Pancreas (tissue), 10 donors: ENCODE measurements around the gene HNF1B. TPM values are rescaled to one million over a fixed set of nuclear protein-coding genes. Genes with fewer than 3 reads are reported as not detected.

ENCODE experiments used
- ATAC-seq, 4 donors: fragments of 200-7000 bp; cut with Tn5 transposase; one replicate each; pipeline versions ENCODE4 v1.8.0 to v1.9.1; 2020; ENCODE audit warnings: mild to moderate bottlenecking in 4 of 4, moderate library complexity in 4 of 4
- DNase-seq, 6 donors: peaks; one replicate each; pipeline ENCODE4 v3.0.0-alpha.2; 2020
- FAIRE-seq: peaks from 2 replicates; lab custom pipeline; 2012; peaks lifted over from hg19 to GRCh38; lab: Jason Lieb, UNC
- H3K27ac ChIP-seq, 4 donors: fragments of 200-600 bp; sonication (generic); 1 replicate in 3 of 4; 2 replicates in 1 of 4; pipeline versions ENCODE4 v1.5.0 to v1.8.0; 2020
- H3K27me3 ChIP-seq, 4 donors: fragments of 200-600 bp; one replicate each; pipeline ENCODE4 v1.8.0; 2021
- H3K36me3 ChIP-seq, 3 donors: fragments of 200-600 bp; sonication (generic) in 1 of 3; one replicate each; pipeline versions ENCODE4 v1.5.0 to v1.8.0; 2020 to 2021
- H3K4me1 ChIP-seq, 3 donors: fragments of 200-600 bp; one replicate each; pipeline ENCODE4 v1.8.0; 2021
- H3K4me3 ChIP-seq, 4 donors: fragments of 200-600 bp; sonication (generic) in 2 of 4; one replicate each; pipeline versions ENCODE4 v1.5.0 to v1.8.0; 2020 to 2021
- H3K9me3 ChIP-seq, 4 donors: fragments of 200-600 bp; one replicate each; pipeline ENCODE4 v1.8.0; 2021
- WGBS, 2 donors: extraction: QIAGEN DNeasy Blood & Tissue Kit; methylation state at CpG; one replicate each; pipeline ENCODE4 v1.1.7; 2013; 5-methylcytosine and 5-hydroxymethylcytosine counted together
- intact Hi-C, 3 donors: fragments of 100-400 bp; cut with DNase I; formaldehyde crosslinking; loops; one replicate each; pipeline versions ENCODE4 v1.11.1 to v1.14.2; 2022
- polyA plus RNA-seq, 2 donors: library from polyadenylated mRNA; stranded (reverse); fragments of 200-250 nt; gene quantifications; one replicate each; pipeline ENCODE4 v1.2.3, GENCODE V29; 2013
- total RNA-seq, 6 donors: library from RNA; stranded (reverse); fragmentation: NEBNext Ultra II Directional in 4 of 6; extraction: Animal tissue kit (Norgen Biotek cat#: 25700) in 4 of 6; gene quantifications; one replicate each; pipeline versions ENCODE4 v1.2.1 to v1.2.4, GENCODE V29; 2021 to 2023
- TF ChIP-seq, protein P1 (sequence below), 4 donors: fragments of 200-600 bp; sonication (generic) in 3 of 4; IDR thresholded peaks; one replicate each; pipeline versions ENCODE4 v1.5.0 to v1.8.0; 2021; ENCODE audit warnings: antibody characterized with exemption in 4 of 4
- donor health status: healthy with polysubstance abuse.
- donor health status: DM: no; HTN: no; CAD: no; lungs with moderate emphysema.
- donor health status: DM: no; HTN: no; CAD: no.
- donor health status: control.
- donor health status: control.
- donor health status: Bipolar disorder and iron deficiency.
- donor health status: DM: yes; HTN: yes; CAD: no.
- donor health status: DM: no; HTN: no; CAD: no.
- donor health status: DM: no; HTN: no; CAD: no.
- donor health status: DM: yes; HTN: yes; CAD: no.

The HNF1B gene
- total and polyA plus RNA-seq, 8 donors = 24.9 to 50.5 (median 33.6) TPM

DNA sequence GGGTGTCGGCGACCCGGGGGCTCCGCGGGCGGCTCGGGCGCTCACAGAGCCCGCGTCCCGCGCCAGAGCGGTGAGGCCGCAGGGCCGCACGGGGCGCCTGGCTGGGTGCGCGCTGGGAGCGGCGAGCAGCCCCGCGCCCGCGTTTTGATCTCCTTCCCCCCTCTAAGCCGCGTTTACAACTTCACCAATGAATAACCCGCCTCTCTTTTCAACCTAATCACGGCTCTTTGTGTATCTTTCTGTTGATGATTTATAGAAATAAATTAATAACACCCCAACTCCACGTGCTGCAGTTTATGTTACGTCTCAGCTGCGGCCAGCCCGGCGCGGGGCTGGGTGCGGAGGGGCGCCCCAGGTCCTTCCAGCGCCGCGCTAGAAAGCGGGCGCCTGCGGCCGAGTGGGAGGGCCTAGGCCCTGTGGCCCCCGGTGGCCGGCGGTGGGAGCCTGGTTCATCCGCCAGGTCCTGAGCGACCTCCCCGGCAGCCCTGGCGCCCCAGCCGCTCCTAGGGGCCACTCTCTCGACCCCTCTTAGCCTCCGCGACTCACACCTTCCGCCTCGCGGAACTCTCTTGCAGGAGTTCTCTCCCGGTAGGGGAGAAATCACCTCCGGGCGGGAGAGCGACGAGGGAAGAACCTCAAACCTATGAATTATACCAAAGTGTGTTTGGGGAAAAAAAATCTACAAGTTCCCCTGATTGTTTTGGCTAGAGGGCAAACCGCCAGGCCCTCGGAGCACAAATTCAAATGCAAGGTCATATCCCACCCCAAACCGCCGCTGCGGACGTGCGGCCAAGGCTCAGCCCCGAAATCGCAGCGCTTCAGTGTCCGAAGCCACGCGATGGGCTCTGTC lies 1.9 kb downstream of the HNF1B start:
- DNase-seq (peak in 5 of 6 donors; percentile 39 to 77 (median 63)), ATAC-seq (peak; percentile 14 to 50 (median 21)), FAIRE-seq (no peak)
- TF ChIP-seq, protein P1, sequence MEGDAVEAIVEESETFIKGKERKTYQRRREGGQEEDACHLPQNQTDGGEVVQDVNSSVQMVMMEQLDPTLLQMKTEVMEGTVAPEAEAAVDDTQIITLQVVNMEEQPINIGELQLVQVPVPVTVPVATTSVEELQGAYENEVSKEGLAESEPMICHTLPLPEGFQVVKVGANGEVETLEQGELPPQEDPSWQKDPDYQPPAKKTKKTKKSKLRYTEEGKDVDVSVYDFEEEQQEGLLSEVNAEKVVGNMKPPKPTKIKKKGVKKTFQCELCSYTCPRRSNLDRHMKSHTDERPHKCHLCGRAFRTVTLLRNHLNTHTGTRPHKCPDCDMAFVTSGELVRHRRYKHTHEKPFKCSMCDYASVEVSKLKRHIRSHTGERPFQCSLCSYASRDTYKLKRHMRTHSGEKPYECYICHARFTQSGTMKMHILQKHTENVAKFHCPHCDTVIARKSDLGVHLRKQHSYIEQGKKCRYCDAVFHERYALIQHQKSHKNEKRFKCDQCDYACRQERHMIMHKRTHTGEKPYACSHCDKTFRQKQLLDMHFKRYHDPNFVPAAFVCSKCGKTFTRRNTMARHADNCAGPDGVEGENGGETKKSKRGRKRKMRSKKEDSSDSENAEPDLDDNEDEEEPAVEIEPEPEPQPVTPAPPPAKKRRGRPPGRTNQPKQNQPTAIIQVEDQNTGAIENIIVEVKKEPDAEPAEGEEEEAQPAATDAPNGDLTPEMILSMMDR (IDR thresholded peaks at IDR 0.05) = no peak
- 0 to 1% methylated on average over 71 to 76 of the region's 76 CpGs for WGBS, 2 donors
- Histone ChIP-seq H3K4me1 (peaks cover 0 to 25% (median 18%) of the 10 kb centered on the region in 3 donors), H3K36me3 (peaks cover 0 to 16% (median 0%) of the 10 kb centered on the region in 3 donors), H3K27ac (peak overlapping the region; percentile 81 to 97 (median 93)), H3K9me3 (no peaks in the 10 kb centered on the region), H3K4me3 (peak overlapping the region; percentile 49 to 70 (median 56)), H3K27me3 (no peaks in the 10 kb centered on the region)
- intact Hi-C loops = no loop called here

GRCh38 chr17:37742116-37742761 lies 2.6 kb downstream of the HNF1B start:
- Histone ChIP-seq H3K4me1 (peaks cover 0 to 19% (median 14%) of the 10 kb centered on the region in 3 donors), H3K9me3 (no peaks in the 10 kb centered on the region), H3K36me3 (peaks cover 0 to 17% (median 0%) of the 10 kb centered on the region in 3 donors), H3K27me3 (no peaks in the 10 kb centered on the region), H3K27ac (peak overlapping the region; percentile 81 to 97 (median 93)), H3K4me3 (peak overlapping the region; percentile 49 to 70 (median 56))
- ATAC-seq = no peak
- FAIRE-seq = no peak
- intact Hi-C loops = no loop called here
- 1% methylated on average over 48 to 51 of the region's 51 CpGs for WGBS, 2 donors
- peak in 3 of 6 donors; percentile 43 to 75 (median 44) for DNase-seq
- TF ChIP-seq, protein P1 (IDR thresholded peaks at IDR 0.05) = no peak

- ATAC-seq (no peak), FAIRE-seq (no peak), DNase-seq (peak in 1 of 6 donors; percentile 28)
- Histone ChIP-seq H3K36me3 (peaks cover 0 to 24% (median 0%) of the 10 kb centered on the region in 3 donors), H3K4me3 (peak overlapping the region; percentile 49 to 70 (median 56)), H3K27ac (peak overlapping the region; percentile 81 to 97 (median 93)), H3K4me1 (peaks cover 0 to 13% (median 9%) of the 10 kb centered on the region in 3 donors), H3K9me3 (no peaks in the 10 kb centered on the region), H3K27me3 (no peaks in the 10 kb centered on the region)
- intact Hi-C loops = no loop called here
- 3 to 4% methylated on average over 22 of the region's 22 CpGs for WGBS, 2 donors
- TF ChIP-seq, protein P1 (IDR thresholded peaks at IDR 0.05) = no peak
Measured at GRCh38 chr17:37741341-37742115, 3.3 kb downstream of the HNF1B start.

DNA sequence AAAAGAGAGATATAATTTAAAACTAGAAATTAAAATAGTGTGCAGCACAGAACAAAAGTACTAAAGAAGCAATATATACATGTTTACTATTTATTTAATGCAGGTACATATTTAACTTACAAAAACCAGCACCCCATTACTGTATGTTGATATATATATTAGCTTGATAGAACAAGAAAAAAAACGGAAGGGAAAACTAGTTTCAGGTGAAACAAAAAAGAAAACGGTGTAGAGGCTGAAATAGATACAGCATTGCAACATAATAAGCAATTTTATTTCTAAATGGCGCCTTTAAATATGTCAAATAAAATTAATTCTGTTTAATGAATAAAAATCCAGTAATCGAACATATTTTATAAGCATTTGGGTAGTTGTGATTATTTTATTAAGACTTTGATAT lies 3.9 kb downstream of the HNF1B start:
- no peaks in the 10 kb centered on the region for H3K27me3 ChIP-seq
- WGBS, 2 donors = 4 to 10% methylated on average over 4 of the region's 4 CpGs
- TF ChIP-seq, protein P1 (IDR thresholded peaks at IDR 0.05) = no peak
- FAIRE-seq (no peak), DNase-seq (no peak), ATAC-seq (no peak)
- intact Hi-C loops = no loop called here
- H3K27ac ChIP-seq = peak overlapping the region; percentile 81 to 97 (median 93)
- H3K4me3 ChIP-seq = peak overlapping the region in 3 of 4 donors; percentile 56 to 70 (median 56)
- no peaks in the 10 kb centered on the region for H3K9me3 ChIP-seq
- peaks cover 0 to 28% (median 0%) of the 10 kb centered on the region in 3 donors for H3K36me3 ChIP-seq
- H3K4me1 ChIP-seq = peaks cover 0 to 13% (median 9%) of the 10 kb centered on the region in 3 donors
